Trophoblast cell (in vitro differentiated cells and primary cell): ENCODE data around the gene BIRC7.

ENCODE experiments used
- DNase-seq, 2 donors: peaks; one replicate each; pipeline ENCODE4 v3.0.0-alpha.2; 2016
- H2AFZ ChIP-seq: 2 replicates; pipeline ENCODE4 v1.6.1; 2013; ENCODE audit warnings: low read length, moderate library complexity, mild to moderate bottlenecking; ENCODE audit not compliant: insufficient read depth, poor library complexity
- H2AK5ac ChIP-seq: 2 replicates; pipeline ENCODE4 v1.6.1; 2013; ENCODE audit warnings: mild to moderate bottlenecking, low read length
- H2BK120ac ChIP-seq: 2 replicates; pipeline ENCODE4 v1.6.1; 2013; ENCODE audit warnings: low read length, mild to moderate bottlenecking, moderate library complexity; ENCODE audit not compliant: insufficient read depth, poor library complexity
- H2BK12ac ChIP-seq: 2 replicates; pipeline ENCODE4 v1.6.1; 2013; ENCODE audit warnings: mild to moderate bottlenecking, low read length, moderate library complexity
- H2BK5ac ChIP-seq: 2 replicates; pipeline ENCODE4 v1.6.1; 2013; ENCODE audit warnings: low read length, low read depth, moderate library complexity, mild to moderate bottlenecking; ENCODE audit not compliant: poor library complexity
- H3K14ac ChIP-seq: 2 replicates; pipeline ENCODE4 v1.6.1; 2013; ENCODE audit warnings: mild to moderate bottlenecking, low read length
- H3K18ac ChIP-seq: 2 replicates; pipeline ENCODE4 v1.6.1; 2013; ENCODE audit warnings: mild to moderate bottlenecking, low read length
- H3K23ac ChIP-seq: 2 replicates; pipeline ENCODE4 v1.6.1; 2013; ENCODE audit warnings: low read length
- H3K27ac ChIP-seq: 2 replicates; pipeline ENCODE4 v1.5.1; 2013; ENCODE audit warnings: low read depth, mild to moderate bottlenecking, inconsistent platforms, low read length, moderate library complexity
- H3K27me3 ChIP-seq: 2 replicates; pipeline ENCODE4 v1.6.1; 2013; ENCODE audit warnings: inconsistent platforms, mild to moderate bottlenecking, low read length, moderate library complexity; ENCODE audit not compliant: insufficient read depth
- H3K36me3 ChIP-seq, 2 experiments: 1 replicate in 1 of 2; 2 replicates in 1 of 2; pipeline ENCODE4 v1.6.1; 2013; ENCODE audit warnings: low read length in 2 of 2, mild to moderate bottlenecking in 2 of 2, moderate library complexity in 1 of 2; ENCODE audit not compliant: insufficient read depth in 2 of 2, control insufficient read depth in 1 of 2
- H3K4ac ChIP-seq: 2 replicates; pipeline ENCODE4 v1.6.1; 2013; ENCODE audit warnings: low read depth, mild to moderate bottlenecking, low read length, moderate library complexity
- H3K4me1 ChIP-seq, 2 experiments: 1 replicate in 1 of 2; 2 replicates in 1 of 2; pipeline ENCODE4 v1.6.1; 2013; ENCODE audit warnings: low read length in 2 of 2, mild to moderate bottlenecking in 2 of 2, moderate library complexity in 1 of 2; ENCODE audit not compliant: insufficient read depth in 2 of 2, control insufficient read depth in 1 of 2
- H3K4me2 ChIP-seq: 2 replicates; pipeline ENCODE4 v1.6.1; 2013; ENCODE audit warnings: inconsistent platforms, mild to moderate bottlenecking, low read length, moderate library complexity
- H3K4me3 ChIP-seq: 2 replicates; pipeline ENCODE4 v1.5.1; 2013; ENCODE audit warnings: mild to moderate bottlenecking, low read depth, low read length, inconsistent platforms
- H3K79me1 ChIP-seq: one replicate; pipeline ENCODE4 v1.6.1; 2013; ENCODE audit warnings: low read length
- H3K79me2 ChIP-seq: 2 replicates; pipeline ENCODE4 v1.6.1; 2013; ENCODE audit warnings: low read length, mild to moderate bottlenecking; ENCODE audit not compliant: control insufficient read depth, insufficient read depth, poor library complexity
- H3K9ac ChIP-seq: 2 replicates; pipeline ENCODE4 v1.6.1; 2013; ENCODE audit warnings: mild to moderate bottlenecking, low read length
- H3K9me3 ChIP-seq: 2 replicates; pipeline ENCODE4 v1.6.1; 2013; ENCODE audit warnings: low read depth, mild to moderate bottlenecking, control low read depth, inconsistent platforms, low read length; ENCODE audit not compliant: insufficient read depth
- H4K12ac ChIP-seq: 2 replicates; pipeline ENCODE4 v1.6.1; 2013; ENCODE audit warnings: low read depth, mild to moderate bottlenecking, low read length, moderate library complexity
- H4K8ac ChIP-seq: 2 replicates; pipeline ENCODE4 v1.6.1; 2013; ENCODE audit warnings: low read depth, mild to moderate bottlenecking, low read length, moderate library complexity
- H4K91ac ChIP-seq: one replicate; pipeline ENCODE4 v1.6.1; 2013; ENCODE audit warnings: low read depth, mild to moderate bottlenecking, low read length, moderate library complexity
- WGBS: extraction: QIAGEN DNeasy Blood & Tissue Kit; methylation state at CpG from one replicate; pipeline ENCODE4 v1.1.7; 2013; ENCODE audit warnings: missing lambda C conversion rate; ENCODE audit not compliant: insufficient read length, insufficient coverage; ENCODE audit errors: extremely low coverage; 5-methylcytosine and 5-hydroxymethylcytosine counted together

BIRC7 gene

DNA sequence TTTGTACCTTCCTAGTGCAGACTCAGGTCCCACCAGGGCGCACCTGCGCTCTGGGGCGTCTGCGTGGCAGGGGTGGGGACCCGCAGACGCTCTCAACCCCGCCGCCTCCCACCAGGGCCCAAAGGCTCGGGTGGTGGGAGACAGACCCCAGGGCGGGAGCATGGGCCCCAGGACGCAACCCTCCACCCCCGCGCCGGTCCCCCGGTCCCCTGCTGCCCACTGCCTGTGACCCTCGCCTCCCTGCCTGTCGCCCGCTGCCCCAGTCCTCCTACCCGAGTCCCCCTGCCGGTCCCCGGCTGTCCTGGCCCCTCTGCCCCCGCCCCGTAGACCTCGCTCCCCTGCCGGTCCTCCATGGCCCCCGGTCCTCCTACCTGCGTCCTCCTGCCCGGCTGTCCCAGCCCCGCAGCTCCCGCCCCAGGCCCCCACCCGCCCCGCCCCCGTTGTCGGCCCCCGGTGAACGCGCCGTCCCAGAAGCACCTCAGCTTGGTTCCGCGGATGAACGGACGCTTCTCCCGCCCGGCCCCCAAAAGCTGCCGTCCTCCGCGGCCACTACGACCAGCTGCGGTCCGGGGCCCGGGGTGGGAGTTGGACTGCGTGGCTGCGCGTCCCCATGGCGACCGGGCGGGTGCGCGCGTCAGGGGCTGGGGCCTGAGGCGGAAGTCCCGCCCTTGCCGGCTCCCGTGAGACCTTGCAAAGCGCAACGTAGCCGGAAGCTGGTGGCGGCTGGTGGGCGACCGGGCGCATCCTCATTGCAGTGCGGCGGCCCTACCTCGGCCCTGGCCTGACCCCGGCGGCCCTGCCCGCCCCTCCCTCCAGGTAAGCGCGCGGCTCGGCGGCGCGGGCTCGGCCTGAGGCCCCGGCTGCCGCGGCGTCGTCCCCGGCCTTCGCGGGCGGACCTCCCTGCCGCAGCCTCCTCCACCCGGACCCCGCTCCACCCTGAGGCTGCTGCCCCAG is 36.7 kb downstream of the BIRC7 start, which contains the start of gene ARFGAP1:
Gene ARFGAP1, plus strand, starts transcription at position 709 of the 954 bp plus-strand sequence. CDS start 2,768 bp downstream, outside the sequence.
- H2BK12ac ChIP-seq: peak within 1 kb of the TSS; percentile 11
- H3K4ac ChIP-seq: peak within 1 kb of the TSS; percentile 90
- peak within 1 kb of the TSS; percentile 96 for H4K91ac ChIP-seq
- H3K18ac ChIP-seq: peak within 1 kb of the TSS; percentile 98
- H4K12ac ChIP-seq: peak within 1 kb of the TSS; percentile 84
- H3K4me2 ChIP-seq: peak within 1 kb of the TSS; percentile 71
- peak within 1 kb of the TSS; percentile 96 for H3K9ac ChIP-seq
- H4K8ac ChIP-seq: peak within 1 kb of the TSS; percentile 98
- H2AFZ ChIP-seq: peak within 1 kb of the TSS; percentile 82
- H3K79me2 ChIP-seq: peaks cover 25% of the 10 kb centered on the region
- H3K79me1 ChIP-seq: peaks cover 8% of the 10 kb centered on the region
- peaks cover 32 to 33% of the 10 kb centered on the region in 2 experiments for H3K36me3 ChIP-seq
- WGBS: no CpG with 5 or more reads among the region's 97 CpGs
- H2BK5ac ChIP-seq: peak within 1 kb of the TSS; percentile 78
- DNase-seq: peak; percentile 90 to 93
- peak within 1 kb of the TSS; percentile 98 for H3K14ac ChIP-seq
- peak within 1 kb of the TSS; percentile 22 for H3K27ac ChIP-seq
- no peaks in the 10 kb centered on the region for H3K27me3 ChIP-seq
- peaks cover 16 to 17% of the 10 kb centered on the region in 2 experiments for H3K4me1 ChIP-seq
- H2AK5ac ChIP-seq: peak within 1 kb of the TSS; percentile 80
- H2BK120ac ChIP-seq: peak within 1 kb of the TSS; percentile 84
- H3K9me3 ChIP-seq: peaks cover 2% of the 10 kb centered on the region
- no peak within 1 kb of the TSS for H3K23ac ChIP-seq
- peak within 1 kb of the TSS; percentile 96 for H3K4me3 ChIP-seq

DNA sequence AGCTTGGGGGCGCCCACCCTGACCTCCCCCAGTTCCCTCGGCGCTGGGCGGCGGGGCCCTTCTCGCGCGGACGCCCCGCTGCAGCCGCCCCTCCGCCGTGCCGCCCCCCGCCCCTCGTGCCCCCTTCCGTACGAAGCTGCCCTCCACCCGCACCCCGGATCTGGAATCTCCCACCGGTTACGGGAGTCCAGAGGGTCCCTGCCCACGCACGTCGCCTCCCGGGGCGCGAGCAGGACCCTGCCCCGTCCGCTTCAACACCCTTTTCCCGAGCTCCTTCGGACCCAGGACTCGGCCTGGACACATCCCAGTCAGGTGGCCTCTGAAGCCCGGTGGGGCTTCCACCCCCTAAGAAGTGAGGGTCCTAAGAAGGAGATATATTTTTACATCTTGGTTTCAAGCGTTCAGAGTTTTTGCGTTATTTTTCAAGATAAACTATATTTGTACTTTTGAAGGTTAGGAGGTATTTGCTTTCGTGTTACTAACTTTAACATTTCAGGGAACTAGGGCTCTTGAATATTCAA is 37.4 kb downstream of the BIRC7 start:
- Histone ChIP-seq H3K4ac (peak overlapping the region; percentile 90), H3K4me3 (peak overlapping the region; percentile 96), H4K91ac (peak overlapping the region; percentile 96), H3K4me2 (peak overlapping the region; percentile 71), H3K14ac (peak overlapping the region; percentile 98), H3K27ac (peak overlapping the region; percentile 22), H3K9me3 (peaks cover 7% of the 10 kb centered on the region), H4K12ac (peak overlapping the region; percentile 84), H3K27me3 (no peaks in the 10 kb centered on the region), H2AK5ac (peak overlapping the region; percentile 80), H2BK120ac (peak overlapping the region; percentile 84), H3K23ac (no peak overlapping the region), H2BK5ac (peak overlapping the region; percentile 78), H3K18ac (peak overlapping the region; percentile 98), H2AFZ (peak overlapping the region; percentile 82), H4K8ac (peak overlapping the region; percentile 98), H3K4me1 (peaks cover 16% of the 10 kb centered on the region in 2 experiments), H3K79me1 (peaks cover 8% of the 10 kb centered on the region), H2BK12ac (no peak overlapping the region), H3K36me3 (peaks cover 40% of the 10 kb centered on the region in 2 experiments), H3K79me2 (peaks cover 25% of the 10 kb centered on the region), H3K9ac (peak overlapping the region; percentile 96)
- no CpG with 5 or more reads among the region's 37 CpGs for WGBS
- DNase-seq: no peak

GRCh38 chr20:63273635-63274380 is 38.1 kb downstream of the BIRC7 start:
- no peak overlapping the region for H3K27ac ChIP-seq
- peak overlapping the region; percentile 29 for H3K4me3 ChIP-seq
- H2AK5ac ChIP-seq: peak overlapping the region; percentile 0
- peaks cover 7% of the 10 kb centered on the region for H3K9me3 ChIP-seq
- no peaks in the 10 kb centered on the region for H3K27me3 ChIP-seq
- H2AFZ ChIP-seq: no peak overlapping the region
- no peak overlapping the region for H3K23ac ChIP-seq
- peak overlapping the region; percentile 71 for H3K4me2 ChIP-seq
- WGBS: no CpG with 5 or more reads among the region's 20 CpGs
- no peak overlapping the region for H4K8ac ChIP-seq
- H3K79me2 ChIP-seq: peaks cover 25% of the 10 kb centered on the region
- H2BK120ac ChIP-seq: no peak overlapping the region
- no peak overlapping the region for H4K91ac ChIP-seq
- no peak overlapping the region for H3K18ac ChIP-seq
- peaks cover 46 to 47% of the 10 kb centered on the region in 2 experiments for H3K36me3 ChIP-seq
- H4K12ac ChIP-seq: peak overlapping the region; percentile 3
- H3K4ac ChIP-seq: peak overlapping the region; percentile 30
- DNase-seq: peak; percentile 56 to 81
- H2BK5ac ChIP-seq: no peak overlapping the region
- H3K14ac ChIP-seq: peak overlapping the region; percentile 6
- peak overlapping the region; percentile 57 for H3K9ac ChIP-seq
- H3K4me1 ChIP-seq: peaks cover 9 to 10% of the 10 kb centered on the region in 2 experiments
- H2BK12ac ChIP-seq: no peak overlapping the region
- peaks cover 8% of the 10 kb centered on the region for H3K79me1 ChIP-seq
